IPS-18c (cell line): ENCODE data around the gene BCL11B.
"Not testable (repeated sequence)": the region's sequence is repeated elsewhere in the genome, so short reads cannot be mapped to it uniquely, and the experiment has no call there.

ENCODE experiments used
- H3K4me3 ChIP-seq: 2 replicates; pipeline ENCODE4 v1.7.0; 2013; ENCODE audit warnings: low read depth, mild to moderate bottlenecking, low read length, moderate library complexity; ENCODE audit not compliant: insufficient read depth
- H3K9me3 ChIP-seq: one replicate; pipeline ENCODE4 v1.6.1; 2013; ENCODE audit warnings: mild to moderate bottlenecking, low read length, moderate library complexity; ENCODE audit not compliant: control insufficient read depth, insufficient read depth

The BCL11B gene

GRCh38 chr14:99187858-99188257, 84.1 kb downstream of the BCL11B start:
- Histone ChIP-seq H3K4me3 (no peak overlapping the region), H3K9me3 (no peaks in the 10 kb centered on the region)

- no peaks in the 10 kb centered on the region for H3K9me3 ChIP-seq
Measured at GRCh38 chr14:99186956-99187690, 84.9 kb downstream of the BCL11B start.

GRCh38 chr14:99186336-99186735, 85.7 kb downstream of the BCL11B start:
- H3K9me3 ChIP-seq, result not testable (repeated sequence)

More at GRCh38 chr14:99186956-99187690, 84.9 kb downstream of the BCL11B start:
- H3K4me3 ChIP-seq, result no peak overlapping the region

GRCh38 chr14:99185436-99186068, 86.4 kb downstream of the BCL11B start:
- no peak overlapping the region for H3K4me3 ChIP-seq
- no peaks in the 10 kb centered on the region for H3K9me3 ChIP-seq

More at GRCh38 chr14:99186336-99186735, 85.7 kb downstream of the BCL11B start:
- H3K4me3 ChIP-seq, result not testable (repeated sequence)

- Histone ChIP-seq H3K4me3 (no peak overlapping the region), H3K9me3 (no peaks in the 10 kb centered on the region)
Measured at GRCh38 chr14:99183716-99184115, 88.3 kb downstream of the BCL11B start.

- H3K4me3 ChIP-seq, result no peak overlapping the region
- no peaks in the 10 kb centered on the region for H3K9me3 ChIP-seq
Measured at GRCh38 chr14:99183311-99183710, 88.7 kb downstream of the BCL11B start.

GRCh38 chr14:99182548-99183250, 89.3 kb downstream of the BCL11B start:
- Histone ChIP-seq H3K9me3 (no peaks in the 10 kb centered on the region), H3K4me3 (no peak overlapping the region)

GRCh38 chr14:99181804-99182520, 90.0 kb downstream of the BCL11B start:
- no peaks in the 10 kb centered on the region for H3K9me3 ChIP-seq
- no peak overlapping the region for H3K4me3 ChIP-seq

GRCh38 chr14:99181241-99181640, 90.8 kb downstream of the BCL11B start:
- no peak overlapping the region for H3K4me3 ChIP-seq

GRCh38 chr14:99179946-99180345, 92.1 kb downstream of the BCL11B start:
- H3K4me3 ChIP-seq, result no peak overlapping the region
- no peaks in the 10 kb centered on the region for H3K9me3 ChIP-seq

More at GRCh38 chr14:99181241-99181640, 90.8 kb downstream of the BCL11B start:
- H3K9me3 ChIP-seq, result no peaks in the 10 kb centered on the region

GRCh38 chr14:99179506-99179905, 92.5 kb downstream of the BCL11B start:
- Histone ChIP-seq H3K9me3 (no peaks in the 10 kb centered on the region), H3K4me3 (no peak overlapping the region)

GRCh38 chr14:99177886-99178835, 93.8 kb downstream of the BCL11B start:
- no peak overlapping the region for H3K4me3 ChIP-seq
- no peaks in the 10 kb centered on the region for H3K9me3 ChIP-seq

- Histone ChIP-seq H3K9me3 (no peaks in the 10 kb centered on the region), H3K4me3 (no peak overlapping the region)
Measured at GRCh38 chr14:99177046-99177655, 94.8 kb downstream of the BCL11B start.

- Histone ChIP-seq H3K4me3 (no peak overlapping the region), H3K9me3 (no peaks in the 10 kb centered on the region)
Measured at GRCh38 chr14:99176156-99176945, 95.6 kb downstream of the BCL11B start.

- no peaks in the 10 kb centered on the region for H3K9me3 ChIP-seq
- no peak overlapping the region for H3K4me3 ChIP-seq
Measured at GRCh38 chr14:99175331-99176155, 96.5 kb downstream of the BCL11B start.
